ENCODE results near the gene RENBP.

DNA sequence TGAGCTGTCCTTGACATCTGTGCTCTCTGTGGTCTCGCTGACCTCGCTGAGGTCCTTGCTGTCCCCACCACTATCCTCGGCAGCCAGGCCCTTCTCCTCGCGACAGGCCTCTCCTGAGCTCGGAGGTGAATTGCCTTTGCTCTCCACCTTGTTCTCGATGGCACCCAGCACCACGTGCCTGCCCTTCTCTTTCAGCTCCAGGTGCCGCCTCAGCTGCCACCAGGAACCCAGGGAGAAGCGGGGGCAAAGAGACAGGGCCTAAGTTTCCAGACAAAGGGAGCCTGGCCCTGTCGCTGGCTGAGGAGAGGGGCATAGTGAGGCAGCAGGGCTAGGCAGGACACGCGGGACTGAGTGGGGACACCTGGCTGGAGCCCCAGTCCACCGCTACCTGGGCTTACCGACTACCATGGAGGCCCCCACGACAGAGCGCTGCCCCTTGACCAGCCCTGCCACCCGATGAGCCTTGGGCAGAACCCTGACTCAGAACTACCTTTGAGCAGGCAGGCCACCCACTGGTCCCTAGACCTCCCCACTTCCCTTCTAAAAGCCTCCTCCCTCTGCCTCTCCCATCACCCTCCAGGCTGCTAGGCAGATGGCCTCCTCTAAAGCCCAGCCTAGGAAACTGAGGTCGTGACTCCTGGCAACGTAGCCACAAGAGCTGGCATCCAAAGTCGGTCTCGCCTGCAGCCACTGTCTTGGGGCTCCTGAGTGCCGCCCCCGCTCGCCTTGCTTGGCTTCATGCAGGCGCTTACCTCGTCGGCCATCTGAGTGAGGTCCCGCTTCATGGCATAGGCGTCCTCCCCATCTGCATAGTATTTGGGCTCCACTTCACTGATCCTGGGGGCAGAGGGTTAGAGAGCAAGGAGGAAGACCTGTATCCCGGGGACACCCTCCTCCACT, 14.2 kb downstream of the RENBP start:
- TF ChIP-seq REST (IDR thresholded peaks at IDR 0.05) = no peak
- no peak for TF ChIP-seq TAF1 (conservative IDR thresholded peaks at IDR 0.05)
- TF ChIP-seq, protein P1, sequence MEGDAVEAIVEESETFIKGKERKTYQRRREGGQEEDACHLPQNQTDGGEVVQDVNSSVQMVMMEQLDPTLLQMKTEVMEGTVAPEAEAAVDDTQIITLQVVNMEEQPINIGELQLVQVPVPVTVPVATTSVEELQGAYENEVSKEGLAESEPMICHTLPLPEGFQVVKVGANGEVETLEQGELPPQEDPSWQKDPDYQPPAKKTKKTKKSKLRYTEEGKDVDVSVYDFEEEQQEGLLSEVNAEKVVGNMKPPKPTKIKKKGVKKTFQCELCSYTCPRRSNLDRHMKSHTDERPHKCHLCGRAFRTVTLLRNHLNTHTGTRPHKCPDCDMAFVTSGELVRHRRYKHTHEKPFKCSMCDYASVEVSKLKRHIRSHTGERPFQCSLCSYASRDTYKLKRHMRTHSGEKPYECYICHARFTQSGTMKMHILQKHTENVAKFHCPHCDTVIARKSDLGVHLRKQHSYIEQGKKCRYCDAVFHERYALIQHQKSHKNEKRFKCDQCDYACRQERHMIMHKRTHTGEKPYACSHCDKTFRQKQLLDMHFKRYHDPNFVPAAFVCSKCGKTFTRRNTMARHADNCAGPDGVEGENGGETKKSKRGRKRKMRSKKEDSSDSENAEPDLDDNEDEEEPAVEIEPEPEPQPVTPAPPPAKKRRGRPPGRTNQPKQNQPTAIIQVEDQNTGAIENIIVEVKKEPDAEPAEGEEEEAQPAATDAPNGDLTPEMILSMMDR (IDR thresholded peaks at IDR 0.05; ENCODE audit: low read depth, low read length, missing input control) = no peak
- TF ChIP-seq JUND (IDR thresholded peaks at IDR 0.05) = no peak
- TF ChIP-seq ZBTB33 (IDR thresholded peaks at IDR 0.05) = no peak
- no peak for TF ChIP-seq ATF3 (IDR thresholded peaks at IDR 0.05)
- TF ChIP-seq GABPA (IDR thresholded peaks at IDR 0.05 in 1 of 2, conservative IDR thresholded peaks at IDR 0.05 in 1 of 2) = no peak
- TF ChIP-seq MAX (IDR thresholded peaks at IDR 0.05) = no peak
- no peak for TF ChIP-seq YY1 (IDR thresholded peaks at IDR 0.05)
- TF ChIP-seq NR2F2 (IDR thresholded peaks at IDR 0.05) = no peak
- TF ChIP-seq RAD21 (IDR thresholded peaks at IDR 0.05) = no peak

Data from liver (tissue), 3 donors.